ENCODE measurements around the gene GRID2.
"Not testable (repeated sequence)": the region's sequence is repeated elsewhere in the genome, so short reads cannot be mapped to it uniquely, and the experiment has no call there.

The GRID2 gene

GRCh38 chr4:93348896-93349295 is 1045.1 kb downstream of the GRID2 start:
- DNase-seq: no peak

GRCh38 chr4:93351846-93352245 is 1048.1 kb downstream of the GRID2 start:
- no peak for DNase-seq

- no peak for DNase-seq
Observed at GRCh38 chr4:93355411-93355810, 1051.6 kb downstream of the GRID2 start.

- no peak for DNase-seq
Observed at GRCh38 chr4:93359586-93359985, 1055.8 kb downstream of the GRID2 start.

GRCh38 chr4:93366169-93366755 is 1062.5 kb downstream of the GRID2 start:
- not testable (repeated sequence) for DNase-seq

- no peak for DNase-seq
Observed at GRCh38 chr4:93368968-93369367, 1065.2 kb downstream of the GRID2 start.

GRCh38 chr4:93370256-93370655 is 1066.5 kb downstream of the GRID2 start:
- no peak for DNase-seq

- no peak for DNase-seq
Observed at GRCh38 chr4:93373893-93374860, 1070.4 kb downstream of the GRID2 start.

- no peak for DNase-seq
Observed at GRCh38 chr4:93384241-93384640, 1080.5 kb downstream of the GRID2 start.

GRCh38 chr4:93384887-93385286 is 1081.1 kb downstream of the GRID2 start:
- DNase-seq: no peak

- DNase-seq: no peak
Observed at GRCh38 chr4:93394545-93395081, 1090.8 kb downstream of the GRID2 start.

GRCh38 chr4:93396272-93396671 is 1092.5 kb downstream of the GRID2 start:
- DNase-seq: no peak

GRCh38 chr4:93403571-93403970 is 1099.8 kb downstream of the GRID2 start:
- DNase-seq: no peak

GRCh38 chr4:93407493-93408275 is 1103.9 kb downstream of the GRID2 start:
- no peak for DNase-seq

- no peak for DNase-seq
Observed at GRCh38 chr4:93409035-93409434, 1105.3 kb downstream of the GRID2 start.

- no peak for DNase-seq
Observed at GRCh38 chr4:93414041-93414550, 1110.3 kb downstream of the GRID2 start.

- DNase-seq: no peak
Observed at GRCh38 chr4:93416344-93417128, 1112.8 kb downstream of the GRID2 start.

GRCh38 chr4:93431371-93431770 is 1127.6 kb downstream of the GRID2 start:
- no peak for DNase-seq

GRCh38 chr4:93433840-93434239 is 1130.1 kb downstream of the GRID2 start:
- DNase-seq: no peak

GRCh38 chr4:93436000-93436626 is 1132.3 kb downstream of the GRID2 start:
- DNase-seq: no peak

- no peak for DNase-seq
Observed at GRCh38 chr4:93437991-93438390, 1134.2 kb downstream of the GRID2 start.

- no peak for DNase-seq
Observed at GRCh38 chr4:93444860-93445259, 1141.1 kb downstream of the GRID2 start.
